ENCODE results near the gene SCGB2B2.
"Not testable (repeated sequence)": the region's sequence is repeated elsewhere in the genome, so short reads cannot be mapped to it uniquely, and the experiment has no call there.

SCGB2B2 gene

GRCh38 chr19:34676697-34677385, at the start of gene SCGB2B2:
TSS of gene SCGB2B2 (minus strand) at chr19:34677159. CDS start at chr19:34594563, 82,596 bp downstream.
- peak; percentile 80 to 98 for DNase-seq

GRCh38 chr19:34725400-34725799, 48.4 kb upstream of the SCGB2B2 start:
- DNase-seq = no peak

GRCh38 chr19:34722353-34722752, 45.4 kb upstream of the SCGB2B2 start:
- no peak for DNase-seq

GRCh38 chr19:34715357-34715756, 38.4 kb upstream of the SCGB2B2 start:
- DNase-seq = no peak

- no peak for DNase-seq
Observed at GRCh38 chr19:34713262-34713637, 36.3 kb upstream of the SCGB2B2 start.

GRCh38 chr19:34712395-34713261, 35.7 kb upstream of the SCGB2B2 start:
- peak; percentile 7 to 34 for DNase-seq

GRCh38 chr19:34711890-34712289, 34.9 kb upstream of the SCGB2B2 start:
- DNase-seq = no peak

GRCh38 chr19:34707661-34708060, 30.7 kb upstream of the SCGB2B2 start:
- DNase-seq = no peak

GRCh38 chr19:34692549-34692948, 15.6 kb upstream of the SCGB2B2 start:
- no peak for DNase-seq

- no peak for DNase-seq
Observed at GRCh38 chr19:34690372-34690771, 13.4 kb upstream of the SCGB2B2 start.

- DNase-seq = no peak
Observed at GRCh38 chr19:34688592-34688991, 11.6 kb upstream of the SCGB2B2 start.

GRCh38 chr19:34687348-34687747, 10.4 kb upstream of the SCGB2B2 start:
- DNase-seq = no peak

- DNase-seq = no peak
Observed at GRCh38 chr19:34686455-34686854, 9.5 kb upstream of the SCGB2B2 start.

- DNase-seq = not testable (repeated sequence)
Observed at GRCh38 chr19:34685266-34685665, 8.3 kb upstream of the SCGB2B2 start.

GRCh38 chr19:34681478-34681877, 4.5 kb upstream of the SCGB2B2 start:
- no peak for DNase-seq

- no peak for DNase-seq
Observed at GRCh38 chr19:34678421-34678820, 1.5 kb upstream of the SCGB2B2 start.

- DNase-seq = no peak
Observed at GRCh38 chr19:34678085-34678412, 1.1 kb upstream of the SCGB2B2 start.

- DNase-seq = peak; percentile 95 to 98
Observed at GRCh38 chr19:34677386-34678084, 576 bp upstream of the SCGB2B2 start, which contains the start of gene ZNF302. TSS of gene ZNF302 (plus strand) at chr19:34677678. CDS start at chr19:34678805, 1,127 bp downstream.

- DNase-seq = no peak
Observed at GRCh38 chr19:34675919-34676318, 1.0 kb downstream of the SCGB2B2 start.

- no peak for DNase-seq
Observed at GRCh38 chr19:34675250-34675649, 1.7 kb downstream of the SCGB2B2 start.

GRCh38 chr19:34673590-34673989, 3.4 kb downstream of the SCGB2B2 start:
- DNase-seq = no peak

- no peak for DNase-seq
Observed at GRCh38 chr19:34671972-34672371, 5.0 kb downstream of the SCGB2B2 start.

GRCh38 chr19:34669305-34669704, 7.7 kb downstream of the SCGB2B2 start:
- DNase-seq = no peak

- not testable (repeated sequence) for DNase-seq
Observed at GRCh38 chr19:34668690-34669089, 8.3 kb downstream of the SCGB2B2 start.
